Suprapubic skin (tissue), 4 donors: ENCODE measurements around the gene LILRA6.
"Not testable (repeated sequence)": the region's sequence is repeated elsewhere in the genome, so short reads cannot be mapped to it uniquely, and the experiment has no call there.

ENCODE experiments used
- CTCF ChIP-seq, 2 donors: fragments of 200-600 bp in 1 of 2; fragments of 450-650 bp in 1 of 2; sonication (generic) in 1 of 2; IDR thresholded peaks; one replicate each; pipeline ENCODE4 v1.5.1; 2016 to 2019; ENCODE audit warnings: antibody characterized with exemption in 2 of 2, mild to moderate bottlenecking in 1 of 2, moderate library complexity in 1 of 2
- EP300 ChIP-seq: sonication (generic); formaldehyde crosslinking; IDR thresholded peaks from one replicate; pipeline ENCODE4 v1.6.1; 2017; ENCODE audit warnings: antibody characterized with exemption
- POLR2A ChIP-seq, 2 donors: fragments of 450-650 bp; IDR thresholded peaks; one replicate each; pipeline ENCODE4 v1.6.1; 2017; ENCODE audit warnings: antibody characterized with exemption in 2 of 2, mild to moderate bottlenecking in 2 of 2, moderate library complexity in 2 of 2
- POLR2AphosphoS5 ChIP-seq, 3 donors: sonication (generic); formaldehyde crosslinking; IDR thresholded peaks; one replicate each; pipeline ENCODE4 v1.6.1; 2017; ENCODE audit warnings: antibody characterized with exemption in 3 of 3

GRCh38 chr19:54280025-54280424 is 37.4 kb upstream of the LILRA6 start:
- not testable (repeated sequence) for TF ChIP-seq CTCF (IDR thresholded peaks at IDR 0.05); POLR2AphosphoS5 (IDR thresholded peaks at IDR 0.05); POLR2A (IDR thresholded peaks at IDR 0.05); EP300
